Measurements from ENCODE around the gene MARVELD3.

- TF ChIP-seq EP300 (IDR thresholded peaks at IDR 0.05), result no peak
- TF ChIP-seq, protein P1, sequence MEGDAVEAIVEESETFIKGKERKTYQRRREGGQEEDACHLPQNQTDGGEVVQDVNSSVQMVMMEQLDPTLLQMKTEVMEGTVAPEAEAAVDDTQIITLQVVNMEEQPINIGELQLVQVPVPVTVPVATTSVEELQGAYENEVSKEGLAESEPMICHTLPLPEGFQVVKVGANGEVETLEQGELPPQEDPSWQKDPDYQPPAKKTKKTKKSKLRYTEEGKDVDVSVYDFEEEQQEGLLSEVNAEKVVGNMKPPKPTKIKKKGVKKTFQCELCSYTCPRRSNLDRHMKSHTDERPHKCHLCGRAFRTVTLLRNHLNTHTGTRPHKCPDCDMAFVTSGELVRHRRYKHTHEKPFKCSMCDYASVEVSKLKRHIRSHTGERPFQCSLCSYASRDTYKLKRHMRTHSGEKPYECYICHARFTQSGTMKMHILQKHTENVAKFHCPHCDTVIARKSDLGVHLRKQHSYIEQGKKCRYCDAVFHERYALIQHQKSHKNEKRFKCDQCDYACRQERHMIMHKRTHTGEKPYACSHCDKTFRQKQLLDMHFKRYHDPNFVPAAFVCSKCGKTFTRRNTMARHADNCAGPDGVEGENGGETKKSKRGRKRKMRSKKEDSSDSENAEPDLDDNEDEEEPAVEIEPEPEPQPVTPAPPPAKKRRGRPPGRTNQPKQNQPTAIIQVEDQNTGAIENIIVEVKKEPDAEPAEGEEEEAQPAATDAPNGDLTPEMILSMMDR (IDR thresholded peaks at IDR 0.05), result no peak
- TF ChIP-seq RFX5 (IDR thresholded peaks at IDR 0.05), result no peak
- no peak for TF ChIP-seq POLR2A (IDR thresholded peaks at IDR 0.05; ENCODE audit: low read length)
- no peak for TF ChIP-seq CEBPB (IDR thresholded peaks at IDR 0.05)
- TF ChIP-seq MAZ (IDR thresholded peaks at IDR 0.05; ENCODE audit: borderline replicate concordance, low read depth, low read length), result no peak
- TF ChIP-seq, protein P2, sequence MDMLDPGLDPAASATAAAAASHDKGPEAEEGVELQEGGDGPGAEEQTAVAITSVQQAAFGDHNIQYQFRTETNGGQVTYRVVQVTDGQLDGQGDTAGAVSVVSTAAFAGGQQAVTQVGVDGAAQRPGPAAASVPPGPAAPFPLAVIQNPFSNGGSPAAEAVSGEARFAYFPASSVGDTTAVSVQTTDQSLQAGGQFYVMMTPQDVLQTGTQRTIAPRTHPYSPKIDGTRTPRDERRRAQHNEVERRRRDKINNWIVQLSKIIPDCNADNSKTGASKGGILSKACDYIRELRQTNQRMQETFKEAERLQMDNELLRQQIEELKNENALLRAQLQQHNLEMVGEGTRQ (IDR thresholded peaks at IDR 0.05), result no peak
- no peak for TF ChIP-seq JUN (IDR thresholded peaks at IDR 0.05)
- no peak for TF ChIP-seq REST (IDR thresholded peaks at IDR 0.05)
- TF ChIP-seq, protein P3, sequence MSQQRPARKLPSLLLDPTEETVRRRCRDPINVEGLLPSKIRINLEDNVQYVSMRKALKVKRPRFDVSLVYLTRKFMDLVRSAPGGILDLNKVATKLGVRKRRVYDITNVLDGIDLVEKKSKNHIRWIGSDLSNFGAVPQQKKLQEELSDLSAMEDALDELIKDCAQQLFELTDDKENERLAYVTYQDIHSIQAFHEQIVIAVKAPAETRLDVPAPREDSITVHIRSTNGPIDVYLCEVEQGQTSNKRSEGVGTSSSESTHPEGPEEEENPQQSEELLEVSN (IDR thresholded peaks at IDR 0.05; ENCODE audit: borderline replicate concordance, low read depth), result no peak
- TF ChIP-seq KDM1A (IDR thresholded peaks at IDR 0.05; ENCODE audit: low read depth), result no peak
- no peak for TF ChIP-seq HDAC2 (IDR thresholded peaks at IDR 0.05)
- TF ChIP-seq HEYL (CRISPR knock-in tag; IDR thresholded peaks at IDR 0.05), result no peak
These were observed 46.1 kb downstream of the MARVELD3 start for GRCh38 chr16:71672125-71672524.

Data from A549 (cell line).